Stimulated activated CD8-positive, alpha-beta memory T cell treated with anti-CD3 and anti-CD28 coated beads, Interleukin-15, amount 100 ng/mL, for 24 hours (primary cell): Measurements from ENCODE around the gene EHHADH.
"Not testable (repeated sequence)": the region's sequence is repeated elsewhere in the genome, so short reads cannot be mapped to it uniquely, and the experiment has no call there.

Experiments
- DNase-seq: peaks from one replicate; pipeline ENCODE4 v3.0.0-alpha.2; 2020; ENCODE audit warnings: low read depth

The EHHADH gene

GRCh38 chr3:185251272-185251671 is 2.6 kb downstream of the EHHADH start:
- DNase-seq, result no peak

- no peak for DNase-seq
These were observed 3.2 kb downstream of the EHHADH start for GRCh38 chr3:185250653-185251052.

- DNase-seq, result no peak
These were observed 3.6 kb downstream of the EHHADH start for GRCh38 chr3:185250247-185250646.

GRCh38 chr3:185242642-185243041 is 11.2 kb downstream of the EHHADH start:
- DNase-seq, result no peak

GRCh38 chr3:185236969-185237368 is 16.9 kb downstream of the EHHADH start:
- DNase-seq, result no peak

GRCh38 chr3:185233328-185233727 is 20.5 kb downstream of the EHHADH start:
- no peak for DNase-seq

GRCh38 chr3:185226526-185226925 is 27.3 kb downstream of the EHHADH start:
- not testable (repeated sequence) for DNase-seq

GRCh38 chr3:185225523-185225922 is 28.3 kb downstream of the EHHADH start:
- DNase-seq, result no peak

- DNase-seq, result no peak
These were observed 28.8 kb downstream of the EHHADH start for GRCh38 chr3:185225080-185225479.

GRCh38 chr3:185221203-185221602 is 32.6 kb downstream of the EHHADH start:
- no peak for DNase-seq

GRCh38 chr3:185216607-185216958 is 37.3 kb downstream of the EHHADH start:
- no peak for DNase-seq

- DNase-seq, result no peak
These were observed 37.8 kb downstream of the EHHADH start for GRCh38 chr3:185215873-185216606.

GRCh38 chr3:185212559-185212958 is 41.3 kb downstream of the EHHADH start:
- DNase-seq, result no peak

- DNase-seq, result no peak
These were observed 41.8 kb downstream of the EHHADH start for GRCh38 chr3:185212086-185212485.

GRCh38 chr3:185210621-185211142 is 43.2 kb downstream of the EHHADH start:
- DNase-seq, result no peak

- DNase-seq, result no peak
These were observed 45.0 kb downstream of the EHHADH start for GRCh38 chr3:185208823-185209222.

- no peak for DNase-seq
These were observed 45.7 kb downstream of the EHHADH start for GRCh38 chr3:185207931-185208746.

- DNase-seq, result no peak
These were observed 46.4 kb downstream of the EHHADH start for GRCh38 chr3:185207481-185207880.

GRCh38 chr3:185205865-185206264 is 48.0 kb downstream of the EHHADH start:
- no peak for DNase-seq

- no peak for DNase-seq
These were observed 49.0 kb downstream of the EHHADH start for GRCh38 chr3:185204894-185205293.

- DNase-seq, result no peak
These were observed 53.2 kb downstream of the EHHADH start for GRCh38 chr3:185200639-185201038.

GRCh38 chr3:185199671-185200070 is 54.2 kb downstream of the EHHADH start:
- no peak for DNase-seq

GRCh38 chr3:185199206-185199605 is 54.6 kb downstream of the EHHADH start:
- DNase-seq, result no peak
